Neural progenitor cell (in vitro differentiated cells): ENCODE measurements around the gene NLRC3.

ENCODE experiments used
- CTCF ChIP-seq: fragments of 200-600 bp; sonication (generic); IDR thresholded peaks from 2 replicates; pipeline ENCODE4 v1.5.1; 2017; ENCODE audit warnings: antibody characterized with exemption, mild to moderate bottlenecking
- EZH2 ChIP-seq: fragments of 200-600 bp; sonication (generic); IDR thresholded peaks from 2 replicates; pipeline ENCODE4 v1.6.1; 2017; ENCODE audit warnings: antibody characterized with exemption, mild to moderate bottlenecking, moderate library complexity
- EZH2phosphoT487 ChIP-seq: fragments of 200-600 bp; sonication (generic); IDR thresholded peaks from 2 replicates; pipeline ENCODE4 v1.6.1; 2017; ENCODE audit warnings: antibody characterized with exemption

- TF ChIP-seq CTCF (no peak), EZH2 (no peak), EZH2phosphoT487 (no peak)
These were observed 34.2 kb upstream of the NLRC3 start, which contains the start of gene SLX4 for GRCh38 chr16:3611146-3611975.
